Measurements from ENCODE around the gene PIP5K1C. TPM values are rescaled to one million over a fixed set of nuclear protein-coding genes. Genes with fewer than 3 reads are reported as not detected.
A peak's percentile ranks its signal among the peaks of the same experiment; 100 is the strongest.

Gene PIP5K1C
- total RNA-seq, 1 experiment from 2014 or later, result 23.6 TPM

DNA sequence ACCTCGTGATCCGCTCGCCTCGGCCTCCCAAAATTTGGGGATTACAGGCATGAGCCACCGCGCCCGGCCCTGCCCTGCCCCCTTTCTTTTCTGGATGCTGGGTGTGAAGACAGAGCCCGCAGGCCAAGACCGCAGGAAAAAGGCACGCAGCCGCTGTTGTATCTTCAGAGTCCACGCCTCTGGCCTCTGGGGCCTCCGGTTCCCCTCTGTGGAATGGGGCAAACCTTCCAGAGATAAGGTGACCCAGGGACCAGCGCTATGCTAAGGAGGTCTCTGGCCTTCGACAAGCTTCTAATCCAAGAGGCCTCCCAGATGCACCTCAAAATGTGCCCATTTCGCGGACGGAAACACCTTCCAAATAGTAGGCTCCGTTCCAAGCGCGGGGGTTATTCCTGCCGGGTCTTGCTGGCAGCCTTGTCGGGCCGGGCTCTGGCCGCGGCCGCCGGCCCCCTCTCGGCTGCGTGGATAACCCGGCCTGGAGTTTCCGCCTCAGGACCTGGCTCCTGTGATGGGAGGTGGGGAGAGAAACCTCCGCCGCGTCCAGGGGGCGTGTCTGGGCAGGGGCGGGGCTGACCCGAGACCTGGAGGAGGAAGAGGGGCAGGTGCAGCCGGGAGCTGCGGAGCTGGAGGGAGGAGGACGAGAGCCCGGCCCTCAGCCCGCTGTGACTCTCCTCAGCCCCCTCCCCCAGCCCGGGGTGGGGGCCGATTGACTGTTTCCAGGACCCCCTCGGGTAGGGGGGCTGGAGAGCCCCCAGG lies 21.0 kb upstream of the PIP5K1C start:
- peak; percentile 95 for DNase-seq
- H3K36me3 Mint-ChIP-seq (ENCODE audit: insufficient read depth, unreplicated experiment), result peaks cover 42% of the 10 kb centered on the region
- intact Hi-C loops (cut with micrococcal nuclease; ENCODE audit: unreplicated experiment), result no loop called here
- BruUV-seq (replicated peaks), result no TSS peak
- no peaks in the 10 kb centered on the region for H3K9me3 Mint-ChIP-seq (ENCODE audit: low read depth, unreplicated experiment)
- TF ChIP-seq, protein P1, sequence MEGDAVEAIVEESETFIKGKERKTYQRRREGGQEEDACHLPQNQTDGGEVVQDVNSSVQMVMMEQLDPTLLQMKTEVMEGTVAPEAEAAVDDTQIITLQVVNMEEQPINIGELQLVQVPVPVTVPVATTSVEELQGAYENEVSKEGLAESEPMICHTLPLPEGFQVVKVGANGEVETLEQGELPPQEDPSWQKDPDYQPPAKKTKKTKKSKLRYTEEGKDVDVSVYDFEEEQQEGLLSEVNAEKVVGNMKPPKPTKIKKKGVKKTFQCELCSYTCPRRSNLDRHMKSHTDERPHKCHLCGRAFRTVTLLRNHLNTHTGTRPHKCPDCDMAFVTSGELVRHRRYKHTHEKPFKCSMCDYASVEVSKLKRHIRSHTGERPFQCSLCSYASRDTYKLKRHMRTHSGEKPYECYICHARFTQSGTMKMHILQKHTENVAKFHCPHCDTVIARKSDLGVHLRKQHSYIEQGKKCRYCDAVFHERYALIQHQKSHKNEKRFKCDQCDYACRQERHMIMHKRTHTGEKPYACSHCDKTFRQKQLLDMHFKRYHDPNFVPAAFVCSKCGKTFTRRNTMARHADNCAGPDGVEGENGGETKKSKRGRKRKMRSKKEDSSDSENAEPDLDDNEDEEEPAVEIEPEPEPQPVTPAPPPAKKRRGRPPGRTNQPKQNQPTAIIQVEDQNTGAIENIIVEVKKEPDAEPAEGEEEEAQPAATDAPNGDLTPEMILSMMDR (IDR thresholded peaks at IDR 0.05; ENCODE audit: unreplicated experiment), result no peak
- peaks cover 9% of the 10 kb centered on the region for H3K4me1 Mint-ChIP-seq (ENCODE audit: low read depth, unreplicated experiment)
- no peaks in the 10 kb centered on the region for H3K27me3 Mint-ChIP-seq (ENCODE audit: unreplicated experiment)
- peak overlapping the region; percentile 74 for H3K4me3 Mint-ChIP-seq (ENCODE audit: low read depth, unreplicated experiment)
- CTCF ChIA-PET, result interaction anchor here (1.1 kb wide), 2 partner anchors 11 to 12 kb away, joined by 3 to 4 read pairs; no protein-coding TSS in a partner anchor
- peak overlapping the region; percentile 56 for H3K27ac Mint-ChIP-seq (ENCODE audit: unreplicated experiment)

DNA sequence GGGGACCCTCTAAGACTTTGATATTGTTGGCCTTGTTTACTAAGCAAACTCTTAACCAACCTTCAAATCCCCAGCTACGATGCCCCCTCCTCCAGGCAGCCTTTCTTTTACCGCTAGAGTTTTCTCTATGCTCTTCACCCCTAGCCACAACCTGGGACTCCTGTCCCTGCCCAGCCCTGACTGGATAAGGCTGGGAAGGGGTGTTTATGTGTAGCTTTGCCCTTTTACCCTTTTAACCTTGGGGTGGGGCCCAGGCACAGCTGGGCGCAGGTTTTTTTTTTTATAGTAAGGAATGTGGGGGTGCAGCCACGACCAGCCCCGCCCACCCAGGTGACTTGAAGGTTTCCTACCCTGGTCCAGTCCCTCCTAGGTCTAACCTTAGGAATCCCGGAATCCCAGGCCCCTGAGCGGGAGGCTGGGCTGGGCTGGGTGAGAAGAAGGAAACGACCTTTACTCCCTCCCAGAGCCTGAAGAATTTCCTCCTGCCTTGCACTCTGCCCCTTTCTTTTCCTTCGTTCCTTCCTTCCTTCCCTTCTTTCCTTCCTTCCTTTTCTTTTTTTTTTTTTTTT lies 20.2 kb upstream of the PIP5K1C start:
- H3K4me3 Mint-ChIP-seq (ENCODE audit: low read depth, unreplicated experiment), result peak overlapping the region; percentile 74
- CTCF ChIA-PET, result interaction anchor here (1.1 kb wide), 1 partner anchor 10 kb away, joined by 3 read pairs; no protein-coding TSS in a partner anchor
- BruUV-seq (replicated peaks), result no TSS peak
- no peaks in the 10 kb centered on the region for H3K9me3 Mint-ChIP-seq (ENCODE audit: low read depth, unreplicated experiment)
- TF ChIP-seq, protein P1 (IDR thresholded peaks at IDR 0.05; ENCODE audit: unreplicated experiment), result no peak
- H3K4me1 Mint-ChIP-seq (ENCODE audit: low read depth, unreplicated experiment), result peaks cover 9% of the 10 kb centered on the region
- DNase-seq, result peak; percentile 42
- intact Hi-C loops (cut with micrococcal nuclease; ENCODE audit: unreplicated experiment), result no loop called here
- H3K27me3 Mint-ChIP-seq (ENCODE audit: unreplicated experiment), result no peaks in the 10 kb centered on the region
- peak overlapping the region; percentile 56 for H3K27ac Mint-ChIP-seq (ENCODE audit: unreplicated experiment)
- H3K36me3 Mint-ChIP-seq (ENCODE audit: insufficient read depth, unreplicated experiment), result peaks cover 39% of the 10 kb centered on the region

DNA sequence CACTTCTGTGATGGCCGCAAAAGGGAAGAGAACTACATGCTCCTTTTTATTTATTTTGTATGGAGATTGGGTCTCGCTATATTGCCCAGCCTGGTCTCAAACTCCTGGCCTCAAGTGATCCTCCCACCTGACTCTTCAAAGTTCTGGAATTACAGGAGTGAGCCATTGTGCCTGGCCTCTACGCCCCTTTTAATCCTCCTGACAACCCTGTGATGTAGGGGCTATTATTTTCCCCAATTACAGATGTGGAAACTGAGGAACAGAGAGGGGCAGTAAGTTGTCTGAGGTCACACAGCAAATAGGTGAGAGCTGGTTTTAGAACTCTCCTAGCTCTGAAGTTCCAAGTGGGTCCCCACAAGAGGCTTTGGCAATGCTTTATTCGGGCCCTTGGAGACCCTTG lies 19.6 kb upstream of the PIP5K1C start:
- no peak for DNase-seq
- BruUV-seq (replicated peaks), result no TSS peak
- Mint-ChIP-seq H3K9me3 (ENCODE audit: low read depth, unreplicated experiment) (no peaks in the 10 kb centered on the region), H3K4me3 (ENCODE audit: low read depth, unreplicated experiment) (peak overlapping the region; percentile 74), H3K27me3 (ENCODE audit: unreplicated experiment) (no peaks in the 10 kb centered on the region), H3K4me1 (ENCODE audit: low read depth, unreplicated experiment) (peaks cover 9% of the 10 kb centered on the region), H3K36me3 (ENCODE audit: insufficient read depth, unreplicated experiment) (peaks cover 36% of the 10 kb centered on the region), H3K27ac (ENCODE audit: unreplicated experiment) (peak overlapping the region; percentile 56)
- intact Hi-C loops (cut with micrococcal nuclease; ENCODE audit: unreplicated experiment), result no loop called here
- CTCF ChIA-PET, result no interaction called here
- TF ChIP-seq, protein P1 (IDR thresholded peaks at IDR 0.05; ENCODE audit: unreplicated experiment), result no peak

DNA sequence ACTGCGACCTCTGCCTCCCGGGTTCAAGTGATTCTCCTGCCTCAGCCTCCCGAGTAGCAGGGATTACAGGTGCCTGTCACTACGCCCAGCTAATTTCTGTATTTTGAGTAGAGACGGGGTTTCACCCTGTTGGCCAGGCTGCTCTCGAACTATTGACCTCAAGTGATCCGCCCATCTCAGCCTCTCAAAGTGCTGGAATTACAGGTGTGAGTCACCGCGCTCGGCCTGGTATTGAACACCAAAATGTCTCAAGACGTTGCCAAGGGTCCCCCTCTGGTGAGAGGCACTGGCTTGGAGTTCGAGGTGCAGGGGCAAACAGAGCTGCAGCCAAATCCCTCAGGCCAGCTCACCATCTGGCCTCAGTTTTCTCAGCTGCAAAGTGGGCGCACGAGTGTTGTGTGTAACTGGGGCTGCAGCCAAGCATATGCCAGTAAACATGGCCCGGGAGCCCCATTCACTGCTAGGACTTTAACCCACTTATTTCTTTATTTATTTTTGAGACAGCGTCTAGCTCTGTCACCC lies 15.9 kb upstream of the PIP5K1C start:
- Mint-ChIP-seq H3K36me3 (ENCODE audit: insufficient read depth, unreplicated experiment) (peaks cover 40% of the 10 kb centered on the region), H3K4me1 (ENCODE audit: low read depth, unreplicated experiment) (peaks cover 26% of the 10 kb centered on the region), H3K9me3 (ENCODE audit: low read depth, unreplicated experiment) (no peaks in the 10 kb centered on the region), H3K27ac (ENCODE audit: unreplicated experiment) (no peak overlapping the region), H3K27me3 (ENCODE audit: unreplicated experiment) (no peaks in the 10 kb centered on the region), H3K4me3 (ENCODE audit: low read depth, unreplicated experiment) (no peak overlapping the region)
- DNase-seq, result peak; percentile 20
- TF ChIP-seq, protein P1 (IDR thresholded peaks at IDR 0.05; ENCODE audit: unreplicated experiment), result no peak
- intact Hi-C loops (cut with micrococcal nuclease; ENCODE audit: unreplicated experiment), result no loop called here
- BruUV-seq (replicated peaks), result no TSS peak
- CTCF ChIA-PET, result no interaction called here
